K562 (cell line): ENCODE results near the gene TEX54. TPM values are rescaled to one million over a fixed set of nuclear protein-coding genes. Genes with fewer than 3 reads are reported as not detected.

Source experiments
- AFF1 ChIP-seq, 2 experiments: fragments of 450-650 bp; IDR thresholded peaks; 2 replicates each; pipeline ENCODE4 v1.6.1; 2018; ENCODE audit warnings: mild to moderate bottlenecking in 2 of 2, low read depth in 1 of 2; ENCODE audit not compliant: partially characterized antibody in 2 of 2
- CHD1 ChIP-seq: fragments of 200-600 bp; sonication (generic); IDR thresholded peaks from one replicate; pipeline ENCODE4 v1.6.1; 2012; ENCODE audit warnings: mild to moderate bottlenecking, moderate library complexity, low read length, inconsistent platforms
- GTF2B ChIP-seq: IDR thresholded peaks from 2 replicates; pipeline ENCODE4 v1.6.1; 2011; ENCODE audit not compliant: insufficient read length; ENCODE audit errors: extremely low read depth
- HMG20B ChIP-seq: fragments of 250-450 bp; sonication (Bioruptor Pico); IDR thresholded peaks from 2 replicates; pipeline ENCODE4 v1.5.0; 2021; ENCODE audit warnings: mild to moderate bottlenecking
- KDM2B ChIP-seq: fragments of 250-450 bp; sonication (Bioruptor Pico); IDR thresholded peaks from 2 replicates; pipeline ENCODE4 v1.8.0; 2021; ENCODE audit warnings: mild to moderate bottlenecking, moderate library complexity
- MYBL2 ChIP-seq, 2 experiments: fragments of 450-650 bp in 1 of 2; sonication (generic) in 1 of 2; formaldehyde crosslinking in 1 of 2; IDR thresholded peaks; 2 replicates each; pipeline versions ENCODE4 v1.6.1 to v1.8.1; 2017 to 2022; ENCODE audit warnings: borderline replicate concordance in 1 of 2, inconsistent platforms in 1 of 2, low read depth in 1 of 2, mild to moderate bottlenecking in 1 of 2, missing genetic modification reagents in 1 of 2, moderate library complexity in 1 of 2
- NFXL1 ChIP-seq: fragments of 450-650 bp; formaldehyde crosslinking; IDR thresholded peaks from 2 replicates; pipeline ENCODE4 v1.4.0; 2021; ENCODE audit warnings: mild to moderate bottlenecking
- PKNOX1 ChIP-seq: fragments of 450-650 bp; IDR thresholded peaks from 2 replicates; pipeline ENCODE4 v1.6.1; 2016
- PRMT5 ChIP-seq: sonication (generic); formaldehyde crosslinking; IDR thresholded peaks from 2 replicates; pipeline ENCODE4 v1.5.0; 2020; ENCODE audit warnings: missing genetic modification reagents
- TAF7 ChIP-seq: fragments of 450-650 bp; IDR thresholded peaks from 2 replicates; pipeline ENCODE4 v1.6.1; 2016; ENCODE audit warnings: missing genetic modification characterization, missing compliant biosample characterization
- TCF7L2 ChIP-seq: fragments of 150-350 bp; IDR thresholded peaks from 2 replicates; pipeline ENCODE4 v1.6.1; 2016; ENCODE audit warnings: low read depth, mild to moderate bottlenecking, low read length, moderate library complexity
- TCFL5 ChIP-seq: fragments of 250-450 bp; sonication (Bioruptor Pico); conservative IDR thresholded peaks from 2 replicates; pipeline ENCODE4 v1.6.1; 2021; ENCODE audit warnings: mild to moderate bottlenecking, moderate library complexity, matching md5 sums
- ZFP36 ChIP-seq: fragments of 150-350 bp; IDR thresholded peaks from 2 replicates; pipeline ENCODE4 v1.6.1; 2018; ENCODE audit warnings: low read length, low read depth; ENCODE audit not compliant: partially characterized antibody
- ZNF184 ChIP-seq: sonication (generic); formaldehyde crosslinking; IDR thresholded peaks from 2 replicates; pipeline ENCODE4 v1.5.0; 2020; ENCODE audit warnings: missing genetic modification reagents
- ZNF354B ChIP-seq: fragments of 250-450 bp; sonication (Bioruptor Pico); IDR thresholded peaks from 2 replicates; pipeline ENCODE4 v1.4.0; 2020
- ZNF57 ChIP-seq: fragments of 450-650 bp; formaldehyde crosslinking; IDR thresholded peaks from 2 replicates; pipeline ENCODE4 v1.4.0; 2020; ENCODE audit warnings: mild to moderate bottlenecking, moderate library complexity
- ZNF699 ChIP-seq: fragments of 250-450 bp; sonication (Bioruptor Pico); IDR thresholded peaks from 2 replicates; pipeline ENCODE4 v1.8.0; 2021; ENCODE audit warnings: mild to moderate bottlenecking, moderate library complexity; ENCODE audit not compliant: insufficient replicate concordance
- polyA plus RNA-seq, 8 experiments: library from polyadenylated mRNA; depleted of rRNA in 4 of 8; stranded (reverse) in 5 of 8; unstranded in 3 of 8; fragments of >200 nt; fragmentation: Nextera tagmentation in 2 of 8; fragmentation: Illumina TruSeq in 1 of 8; extraction: Ambion mirVana in 2 of 8; extraction: Trizol in 1 of 8; gene quantifications; 2 replicates each; pipeline versions ENCODE4 v1.2.1 to v1.2.3, GENCODE V29; 2011 to 2014; ENCODE audit warnings: inconsistent platforms in 1 of 8, missing spikeins in 1 of 8
- total RNA-seq, 7 experiments: library from RNA; depleted of rRNA in 6 of 7; stranded (reverse); fragments of >200 nt in 6 of 7; fragmentation: Illumina TruSeq in 2 of 7; extraction: Trizol in 2 of 7; gene quantifications; 2 replicates each; pipeline versions ENCODE4 v1.2.1 to v1.2.3, GENCODE V29; 2011 to 2021; ENCODE audit warnings: low replicate concordance in 1 of 7
- TF ChIP-seq, protein P1 (sequence below): sonication (generic); formaldehyde crosslinking; IDR thresholded peaks from 2 replicates; pipeline ENCODE4 v1.5.0; 2020; ENCODE audit warnings: missing genetic modification reagents
- TF ChIP-seq, protein P2 (sequence below): sonication (generic); formaldehyde crosslinking; IDR thresholded peaks from 2 replicates; pipeline ENCODE4 v1.8.1; 2023; ENCODE audit warnings: mild to moderate bottlenecking, missing genetic modification reagents

TEX54 gene
- total and polyA plus RNA-seq, 9 of the 15 experiments (the other 6 are each of a cell fraction or from before 2014, with no cell fraction given) = not detected

DNA sequence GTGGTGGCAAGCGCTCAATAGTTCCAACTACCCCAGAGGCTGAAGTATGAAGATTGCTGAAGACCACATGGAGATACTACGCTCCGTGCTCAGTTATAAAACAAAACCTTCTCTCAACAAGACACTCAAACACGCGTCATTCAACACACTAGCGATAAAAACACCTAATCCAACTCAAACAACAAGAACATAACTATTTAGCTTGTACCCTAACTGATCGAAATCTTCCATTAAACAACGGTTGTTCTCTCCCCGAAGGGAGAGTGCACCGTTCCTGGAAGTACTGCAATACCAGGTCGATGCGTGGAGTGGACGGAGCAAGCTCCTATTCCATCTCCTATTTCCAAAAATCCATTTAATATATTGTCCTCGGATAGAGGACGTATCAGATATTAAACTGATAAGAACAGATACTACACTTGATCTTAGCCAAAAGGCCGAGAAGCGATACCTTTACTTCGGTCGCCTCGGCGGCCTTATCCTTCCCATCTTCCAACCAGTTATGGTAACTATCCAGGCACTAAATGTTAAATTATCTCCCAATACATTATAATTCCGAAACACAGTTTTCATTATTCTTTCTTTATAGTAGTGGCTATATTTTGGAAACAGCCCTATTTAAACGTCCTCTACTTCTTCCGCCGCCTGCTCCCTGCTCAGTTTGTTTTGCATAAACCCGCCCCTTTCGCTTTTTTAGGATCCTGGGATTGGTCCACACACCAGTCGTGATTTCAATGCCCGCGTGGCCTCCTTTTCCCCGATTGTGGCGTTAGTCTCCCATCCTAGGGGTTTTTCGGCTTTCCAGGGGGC is 8.9 kb upstream of the TEX54 start (continued):
- TF ChIP-seq ZFP36 (peak; percentile 49), GTF2B (peak; percentile 93), HMG20B (CRISPR knock-in tag) (peak; percentile 100), PKNOX1 (peak; percentile 83), ZNF699 (CRISPR knock-in tag) (peak; percentile 29), TCF7L2 (peak; percentile 49; the same call in 1 of the 2 replicates), ZNF354B (CRISPR knock-in tag) (peak; percentile 97), ZNF57 (peak; percentile 98), TCFL5 (CRISPR knock-in tag) (peak; percentile 93), AFF1 (IDR thresholded peaks at IDR 0.05; ENCODE audit: low read depth in 1 of 2, partially characterized antibody in 2 of 2) (peak; percentile 87 to 99), TAF7 (tag) (peak; percentile 53; the same call in 1 of the 2 replicates), CHD1 (no peak), ZNF184 (no peak), PRMT5 (CRISPR knock-in tag) (no peak), MYBL2 (IDR thresholded peaks at IDR 0.05; ENCODE audit: low read depth) (peak; percentile 66; the same call in 1 of the 2 replicates), MYBL2 (CRISPR knock-in tag; IDR thresholded peaks at IDR 0.05; ENCODE audit: borderline replicate concordance) (no peak), NFXL1 (CRISPR knock-in tag) (peak; percentile 99), KDM2B (CRISPR knock-in tag) (peak; percentile 63; the same call in 1 of the 2 replicates)
- TF ChIP-seq, protein P1, sequence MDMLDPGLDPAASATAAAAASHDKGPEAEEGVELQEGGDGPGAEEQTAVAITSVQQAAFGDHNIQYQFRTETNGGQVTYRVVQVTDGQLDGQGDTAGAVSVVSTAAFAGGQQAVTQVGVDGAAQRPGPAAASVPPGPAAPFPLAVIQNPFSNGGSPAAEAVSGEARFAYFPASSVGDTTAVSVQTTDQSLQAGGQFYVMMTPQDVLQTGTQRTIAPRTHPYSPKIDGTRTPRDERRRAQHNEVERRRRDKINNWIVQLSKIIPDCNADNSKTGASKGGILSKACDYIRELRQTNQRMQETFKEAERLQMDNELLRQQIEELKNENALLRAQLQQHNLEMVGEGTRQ (CRISPR knock-in tag) = no peak
- TF ChIP-seq, protein P2, sequence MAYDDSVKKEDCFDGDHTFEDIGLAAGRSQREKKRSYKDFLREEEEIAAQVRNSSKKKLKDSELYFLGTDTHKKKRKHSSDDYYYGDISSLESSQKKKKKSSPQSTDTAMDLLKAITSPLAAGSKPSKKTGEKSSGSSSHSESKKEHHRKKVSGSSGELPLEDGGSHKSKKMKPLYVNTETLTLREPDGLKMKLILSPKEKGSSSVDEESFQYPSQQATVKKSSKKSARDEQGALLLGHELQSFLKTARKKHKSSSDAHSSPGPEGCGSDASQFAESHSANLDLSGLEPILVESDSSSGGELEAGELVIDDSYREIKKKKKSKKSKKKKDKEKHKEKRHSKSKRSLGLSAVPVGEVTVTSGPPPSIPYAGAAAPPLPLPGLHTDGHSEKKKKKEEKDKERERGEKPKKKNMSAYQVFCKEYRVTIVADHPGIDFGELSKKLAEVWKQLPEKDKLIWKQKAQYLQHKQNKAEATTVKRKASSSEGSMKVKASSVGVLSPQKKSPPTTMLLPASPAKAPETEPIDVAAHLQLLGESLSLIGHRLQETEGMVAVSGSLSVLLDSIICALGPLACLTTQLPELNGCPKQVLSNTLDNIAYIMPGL (CRISPR knock-in tag) = no peak
